Esophagus muscularis mucosa (tissue), 4 donors: ENCODE data around the gene ZMYM2.

Experiments
- EP300 ChIP-seq: sonication (generic); formaldehyde crosslinking; IDR thresholded peaks from one replicate; pipeline ENCODE4 v1.6.1; 2017; ENCODE audit warnings: antibody characterized with exemption
- POLR2A ChIP-seq: fragments of 450-650 bp; IDR thresholded peaks from one replicate; pipeline ENCODE4 v1.6.1; 2017; ENCODE audit warnings: antibody characterized with exemption, moderate library complexity, mild to moderate bottlenecking, low read depth
- POLR2AphosphoS5 ChIP-seq, 2 donors: sonication (generic); formaldehyde crosslinking; IDR thresholded peaks; one replicate each; pipeline ENCODE4 v1.6.1; 2017; ENCODE audit warnings: antibody characterized with exemption in 2 of 2
- TF ChIP-seq, protein P1 (sequence below), 3 experiments: fragments of 200-600 bp in 2 of 3; fragments of 450-650 bp in 1 of 3; sonication (generic) in 2 of 3; IDR thresholded peaks; one replicate each; pipeline ENCODE4 v1.5.1; 2017 to 2019; ENCODE audit warnings: antibody characterized with exemption in 3 of 3, mild to moderate bottlenecking in 2 of 3, moderate library complexity in 1 of 3

DNA sequence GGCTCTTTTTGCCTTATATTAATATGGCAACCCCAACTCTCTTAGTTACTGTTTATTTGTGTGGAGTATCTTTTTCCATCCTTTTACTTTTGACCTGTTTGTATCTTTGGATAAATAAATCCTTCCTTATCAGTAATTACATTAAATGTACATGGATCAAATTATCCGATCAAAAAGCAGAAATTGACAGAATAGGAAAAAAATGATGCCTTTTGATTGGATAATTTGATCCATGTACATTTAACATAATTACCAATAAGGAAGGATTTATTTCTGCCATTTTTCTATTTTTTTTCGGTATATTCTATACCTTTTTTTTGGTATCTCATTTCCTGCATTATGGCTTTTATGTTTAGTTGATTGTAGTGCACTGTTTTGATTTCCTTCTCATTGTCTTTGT, 57.2 kb downstream of the ZMYM2 start:
- TF ChIP-seq, protein P1, sequence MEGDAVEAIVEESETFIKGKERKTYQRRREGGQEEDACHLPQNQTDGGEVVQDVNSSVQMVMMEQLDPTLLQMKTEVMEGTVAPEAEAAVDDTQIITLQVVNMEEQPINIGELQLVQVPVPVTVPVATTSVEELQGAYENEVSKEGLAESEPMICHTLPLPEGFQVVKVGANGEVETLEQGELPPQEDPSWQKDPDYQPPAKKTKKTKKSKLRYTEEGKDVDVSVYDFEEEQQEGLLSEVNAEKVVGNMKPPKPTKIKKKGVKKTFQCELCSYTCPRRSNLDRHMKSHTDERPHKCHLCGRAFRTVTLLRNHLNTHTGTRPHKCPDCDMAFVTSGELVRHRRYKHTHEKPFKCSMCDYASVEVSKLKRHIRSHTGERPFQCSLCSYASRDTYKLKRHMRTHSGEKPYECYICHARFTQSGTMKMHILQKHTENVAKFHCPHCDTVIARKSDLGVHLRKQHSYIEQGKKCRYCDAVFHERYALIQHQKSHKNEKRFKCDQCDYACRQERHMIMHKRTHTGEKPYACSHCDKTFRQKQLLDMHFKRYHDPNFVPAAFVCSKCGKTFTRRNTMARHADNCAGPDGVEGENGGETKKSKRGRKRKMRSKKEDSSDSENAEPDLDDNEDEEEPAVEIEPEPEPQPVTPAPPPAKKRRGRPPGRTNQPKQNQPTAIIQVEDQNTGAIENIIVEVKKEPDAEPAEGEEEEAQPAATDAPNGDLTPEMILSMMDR (IDR thresholded peaks at IDR 0.05), result no peak
- TF ChIP-seq EP300 (no peak), POLR2A (no peak), POLR2AphosphoS5 (IDR thresholded peaks at IDR 0.05) (no peak)
